MM.1S (cell line): ENCODE data around the gene UGT2B10.

Source experiments
- DNase-seq: peaks from one replicate; pipeline ENCODE4 v3.0.0-alpha.2; 2015
- H2AFZ ChIP-seq: fragments of 300-600 bp; sonication (generic); 2 replicates; pipeline ENCODE4 v1.6.0; 2016; ENCODE audit warnings: antibody characterized with exemption, low read length
- H3F3A ChIP-seq: fragments of 300-600 bp; sonication (generic); 2 replicates; pipeline ENCODE4 v1.6.1; 2016; ENCODE audit warnings: mild to moderate bottlenecking, antibody characterized with exemption, low read length, moderate library complexity, mixed read lengths; ENCODE audit not compliant: insufficient read depth
- H3K27ac ChIP-seq: fragments of 300-600 bp; sonication (generic); 2 replicates; pipeline ENCODE4 v1.5.1; 2016; ENCODE audit warnings: mild to moderate bottlenecking, low read length
- H3K27me3 ChIP-seq: fragments of 300-600 bp; sonication (generic); replicated peaks from 2 replicates; pipeline ENCODE4 v1.6.0; 2016; ENCODE audit warnings: low read length; ENCODE audit not compliant: insufficient read depth
- H3K36me3 ChIP-seq: fragments of 300-600 bp; sonication (generic); replicated peaks from 2 replicates; pipeline ENCODE4 v1.6.1; 2016; ENCODE audit warnings: mild to moderate bottlenecking, low read length, mixed read lengths; ENCODE audit not compliant: insufficient read depth
- H3K4me1 ChIP-seq: fragments of 300-600 bp; sonication (generic); 2 replicates; pipeline ENCODE4 v1.6.1; 2016; ENCODE audit warnings: low read length, mixed read lengths
- H3K4me2 ChIP-seq: fragments of 300-600 bp; sonication (generic); 2 replicates; pipeline ENCODE4 v1.6.0; 2016; ENCODE audit warnings: low read depth, low read length
- H3K4me3 ChIP-seq: fragments of 300-600 bp; sonication (generic); 2 replicates; pipeline ENCODE4 v1.5.1; 2016; ENCODE audit warnings: low read length, mixed read lengths
- H3K79me2 ChIP-seq: fragments of 300-600 bp; sonication (generic); 2 replicates; pipeline ENCODE4 v1.6.1; 2016; ENCODE audit warnings: mixed run types, low read length, mixed read lengths
- H3K9ac ChIP-seq: fragments of 300-600 bp; sonication (generic); 2 replicates; pipeline ENCODE4 v1.6.1; 2016; ENCODE audit warnings: low read length, mixed read lengths
- H3K9me2 ChIP-seq: fragments of 300-600 bp; sonication (generic); replicated peaks from 2 replicates; pipeline ENCODE4 v1.6.1; 2016; ENCODE audit warnings: mild to moderate bottlenecking, low read length, mixed read lengths; ENCODE audit not compliant: insufficient read depth
- H3K9me3 ChIP-seq: fragments of 300-600 bp; sonication (generic); replicated peaks from 2 replicates; pipeline ENCODE4 v1.6.1; 2016; ENCODE audit warnings: mild to moderate bottlenecking, low read length, mixed read lengths; ENCODE audit not compliant: insufficient read depth
- H4K20me1 ChIP-seq: fragments of 300-600 bp; sonication (generic); 2 replicates; pipeline ENCODE4 v1.6.1; 2016; ENCODE audit warnings: mild to moderate bottlenecking, low read length, moderate library complexity, mixed read lengths; ENCODE audit not compliant: insufficient read depth
- EZH2 ChIP-seq: fragments of 300-600 bp; sonication (generic); optimal IDR thresholded peaks from 2 replicates; pipeline ENCODE3; 2017; ENCODE audit warnings: low read depth, mild to moderate bottlenecking, antibody characterized with exemption, low read length, mixed read lengths
- EZH2phosphoT487 ChIP-seq: fragments of 300-600 bp; sonication (generic); IDR thresholded peaks from 2 replicates; pipeline ENCODE4 v1.6.1; 2018; ENCODE audit warnings: antibody characterized with exemption, low read length
- TF ChIP-seq, protein P1 (sequence below): fragments of 300-600 bp; sonication (generic); IDR thresholded peaks from 2 replicates; pipeline ENCODE4 v1.5.1; 2016; ENCODE audit warnings: antibody characterized with exemption, low read length, mixed read lengths

Gene UGT2B10

GRCh38 chr4:68865760-68866159, 50.0 kb downstream of the UGT2B10 start:
- no peaks in the 10 kb centered on the region for H3F3A ChIP-seq
- H3K36me3 ChIP-seq: no peaks in the 10 kb centered on the region
- no peak overlapping the region for H3K4me2 ChIP-seq
- H3K9me2 ChIP-seq: no peaks in the 10 kb centered on the region
- TF ChIP-seq, protein P1, sequence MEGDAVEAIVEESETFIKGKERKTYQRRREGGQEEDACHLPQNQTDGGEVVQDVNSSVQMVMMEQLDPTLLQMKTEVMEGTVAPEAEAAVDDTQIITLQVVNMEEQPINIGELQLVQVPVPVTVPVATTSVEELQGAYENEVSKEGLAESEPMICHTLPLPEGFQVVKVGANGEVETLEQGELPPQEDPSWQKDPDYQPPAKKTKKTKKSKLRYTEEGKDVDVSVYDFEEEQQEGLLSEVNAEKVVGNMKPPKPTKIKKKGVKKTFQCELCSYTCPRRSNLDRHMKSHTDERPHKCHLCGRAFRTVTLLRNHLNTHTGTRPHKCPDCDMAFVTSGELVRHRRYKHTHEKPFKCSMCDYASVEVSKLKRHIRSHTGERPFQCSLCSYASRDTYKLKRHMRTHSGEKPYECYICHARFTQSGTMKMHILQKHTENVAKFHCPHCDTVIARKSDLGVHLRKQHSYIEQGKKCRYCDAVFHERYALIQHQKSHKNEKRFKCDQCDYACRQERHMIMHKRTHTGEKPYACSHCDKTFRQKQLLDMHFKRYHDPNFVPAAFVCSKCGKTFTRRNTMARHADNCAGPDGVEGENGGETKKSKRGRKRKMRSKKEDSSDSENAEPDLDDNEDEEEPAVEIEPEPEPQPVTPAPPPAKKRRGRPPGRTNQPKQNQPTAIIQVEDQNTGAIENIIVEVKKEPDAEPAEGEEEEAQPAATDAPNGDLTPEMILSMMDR: no peak
- TF ChIP-seq EZH2 (no peak), EZH2phosphoT487 (no peak)
- H3K79me2 ChIP-seq: no peaks in the 10 kb centered on the region
- H3K9me3 ChIP-seq: no peaks in the 10 kb centered on the region
- no peak for DNase-seq
- H3K9ac ChIP-seq: no peak overlapping the region
- H3K4me1 ChIP-seq: no peaks in the 10 kb centered on the region
- H3K4me3 ChIP-seq: no peak overlapping the region
- H3K27me3 ChIP-seq: no peaks in the 10 kb centered on the region
- no peak overlapping the region for H2AFZ ChIP-seq
- no peaks in the 10 kb centered on the region for H4K20me1 ChIP-seq
- H3K27ac ChIP-seq: no peak overlapping the region

DNA sequence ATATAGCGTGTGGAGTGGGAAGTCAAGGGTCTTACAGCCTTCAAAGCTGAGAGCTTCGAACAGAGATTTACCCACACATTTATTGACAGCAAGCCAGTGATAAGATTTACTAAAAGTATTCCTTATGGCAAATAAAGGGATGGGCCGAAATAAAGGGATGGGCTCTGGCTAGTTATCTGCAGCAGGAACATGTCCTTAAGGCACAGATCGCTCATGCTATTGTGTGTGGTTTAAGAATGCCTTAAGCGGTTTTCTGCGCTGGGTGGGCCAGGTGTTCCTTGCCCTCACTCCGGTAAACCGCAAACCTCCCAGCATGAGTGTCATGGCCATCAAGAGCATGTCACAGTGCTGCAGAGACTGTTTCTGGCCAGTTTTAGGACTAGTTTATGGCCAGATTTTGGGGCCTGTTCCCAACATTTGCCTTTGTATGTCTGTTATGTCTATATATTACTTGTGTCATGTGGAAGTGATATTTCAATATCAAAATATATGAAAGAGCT, 53.5 kb downstream of the UGT2B10 start:
- Histone ChIP-seq H3K4me1 (no peaks in the 10 kb centered on the region), H3K9me2 (no peaks in the 10 kb centered on the region), H4K20me1 (no peaks in the 10 kb centered on the region), H3K27me3 (no peaks in the 10 kb centered on the region), H3K9ac (no peak overlapping the region), H3K9me3 (no peaks in the 10 kb centered on the region), H3F3A (no peaks in the 10 kb centered on the region), H3K27ac (no peak overlapping the region), H3K4me2 (no peak overlapping the region), H3K36me3 (no peaks in the 10 kb centered on the region), H2AFZ (no peak overlapping the region), H3K79me2 (no peaks in the 10 kb centered on the region), H3K4me3 (no peak overlapping the region)
- TF ChIP-seq, protein P1: no peak
- no peak for TF ChIP-seq EZH2
- TF ChIP-seq EZH2phosphoT487: no peak
- DNase-seq: no peak

DNA sequence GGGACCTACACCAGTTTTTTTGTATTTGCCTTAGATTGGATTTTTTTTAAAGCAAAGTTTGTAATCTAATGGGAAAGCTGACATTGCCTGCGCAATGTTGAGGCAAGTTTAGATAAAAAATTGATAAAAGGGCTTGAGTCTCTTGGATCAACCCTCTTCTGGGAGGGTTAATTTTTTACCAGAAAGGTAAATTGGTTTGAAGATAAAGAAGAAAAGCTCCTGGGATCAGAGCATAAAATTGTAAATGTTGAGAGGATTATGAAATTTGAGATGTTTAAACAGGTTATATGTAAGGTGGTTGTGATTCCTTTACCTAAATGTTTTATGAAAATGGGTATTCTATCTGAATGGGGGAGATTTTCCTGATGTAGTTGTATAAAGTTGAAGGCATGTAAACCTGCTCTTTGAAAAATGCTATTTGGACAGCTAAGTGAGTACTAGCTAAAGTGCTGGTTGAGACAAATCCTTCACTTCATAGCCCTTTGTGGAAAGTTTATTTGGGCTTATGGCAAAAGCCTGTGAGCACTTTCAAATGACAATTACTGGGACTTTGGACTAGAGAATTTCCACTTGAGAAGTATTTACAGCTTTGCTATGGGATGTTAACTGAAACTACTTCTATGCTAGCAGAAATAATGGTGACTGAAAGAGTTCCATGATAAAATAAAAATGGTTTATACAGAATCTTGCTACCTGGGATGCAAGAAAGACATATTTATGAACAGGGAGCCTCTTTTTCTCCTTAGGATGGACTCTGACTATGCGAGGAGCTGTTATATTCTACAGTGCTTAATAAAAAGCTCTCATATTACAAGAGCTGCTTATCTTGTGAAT, 56.2 kb downstream of the UGT2B10 start:
- H3K27me3 ChIP-seq: no peaks in the 10 kb centered on the region
- H3K4me2 ChIP-seq: no peak overlapping the region
- no peaks in the 10 kb centered on the region for H3K79me2 ChIP-seq
- no peaks in the 10 kb centered on the region for H3K4me1 ChIP-seq
- H3K9me3 ChIP-seq: no peaks in the 10 kb centered on the region
- H3K27ac ChIP-seq: no peak overlapping the region
- H3F3A ChIP-seq: no peaks in the 10 kb centered on the region
- no peaks in the 10 kb centered on the region for H3K36me3 ChIP-seq
- no peak for DNase-seq
- H3K4me3 ChIP-seq: no peak overlapping the region
- no peak overlapping the region for H3K9ac ChIP-seq
- H4K20me1 ChIP-seq: no peaks in the 10 kb centered on the region
- TF ChIP-seq EZH2: no peak
- TF ChIP-seq, protein P1: no peak
- H3K9me2 ChIP-seq: no peaks in the 10 kb centered on the region
- no peak overlapping the region for H2AFZ ChIP-seq
